GM18502 (cell line): ENCODE measurements around the gene GPI.

Experiments
- ATAC-seq: cut with Tn5 transposase; IDR thresholded peaks from one replicate; pipeline ENCODE4 v1.9.1; 2021; ENCODE audit warnings: mild to moderate bottlenecking; ENCODE audit not compliant: unreplicated experiment, poor library complexity

GPI gene

DNA sequence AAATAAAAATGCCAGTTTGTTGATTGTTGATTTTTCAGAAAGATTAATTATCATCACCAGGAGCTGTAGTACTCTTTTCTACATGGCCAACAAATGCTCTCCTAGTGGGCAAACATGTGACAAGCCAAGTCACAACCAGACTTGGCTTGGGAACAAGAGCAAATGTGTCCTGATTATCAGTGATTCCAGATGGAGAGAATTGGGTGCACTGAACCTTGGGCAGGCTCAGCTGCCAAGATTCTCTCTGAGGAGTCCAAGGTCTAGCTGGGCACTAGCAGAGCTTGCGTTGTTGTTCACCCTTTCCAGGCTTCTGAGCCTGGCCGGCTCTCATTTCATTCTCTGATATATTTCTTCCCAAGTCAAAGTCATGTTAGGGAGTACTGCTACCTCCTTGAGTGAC lies 27.3 kb upstream of the GPI start:
- no peak for ATAC-seq

DNA sequence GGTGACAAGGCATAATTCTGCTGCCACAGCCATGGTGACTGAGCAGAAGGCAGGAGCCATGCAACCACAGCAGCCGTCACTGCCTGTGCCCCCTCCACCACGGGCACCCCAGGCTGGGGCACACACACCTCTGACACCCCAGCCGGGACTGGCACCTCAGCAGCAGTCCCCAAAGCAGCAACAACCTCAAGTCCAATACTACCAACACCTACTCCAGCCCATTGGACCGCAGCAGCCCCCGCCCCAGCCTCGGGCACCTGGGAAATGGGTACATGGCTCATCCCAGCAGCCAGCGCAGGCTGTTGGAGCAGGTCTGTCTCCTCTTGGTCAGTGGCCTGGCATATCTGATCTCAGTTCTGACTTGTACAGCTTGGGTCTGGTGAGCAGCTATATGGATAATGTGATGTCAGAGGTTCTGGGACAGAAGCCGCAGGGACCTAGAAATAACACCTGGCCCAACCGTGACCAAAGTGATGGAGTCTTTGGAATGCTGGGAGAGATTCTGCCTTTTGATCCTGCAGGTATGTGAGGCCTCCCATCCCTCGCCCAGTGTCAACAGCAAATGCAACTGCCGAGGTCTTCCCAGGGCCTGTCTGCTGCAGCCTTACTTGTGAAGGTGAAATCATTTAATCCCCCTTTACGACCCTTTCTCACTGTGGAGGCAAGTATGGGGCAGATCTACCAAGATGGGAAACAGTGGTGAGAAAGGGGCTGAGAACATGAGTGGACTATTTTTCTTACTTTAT lies 22.9 kb upstream of the GPI start:
- ATAC-seq = no peak

DNA sequence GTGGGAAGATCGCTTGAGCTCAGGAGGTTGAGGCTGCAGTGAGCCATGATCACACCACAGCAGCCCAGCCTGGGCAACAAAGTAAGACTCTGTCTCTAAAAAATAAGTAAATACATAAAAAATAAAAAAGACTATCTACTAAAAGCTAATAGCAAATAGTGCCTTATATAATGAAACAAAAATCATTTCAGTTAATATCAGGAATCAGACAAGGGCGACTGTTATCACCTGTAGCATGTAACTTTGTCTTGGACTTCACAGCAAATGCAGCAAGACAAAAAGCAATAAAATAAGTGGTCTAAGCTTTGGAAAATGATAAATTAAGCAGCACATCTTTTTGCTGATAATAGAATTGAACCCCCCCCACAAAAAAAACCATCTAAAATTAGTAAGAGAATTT lies 21.2 kb upstream of the GPI start:
- ATAC-seq = no peak

DNA sequence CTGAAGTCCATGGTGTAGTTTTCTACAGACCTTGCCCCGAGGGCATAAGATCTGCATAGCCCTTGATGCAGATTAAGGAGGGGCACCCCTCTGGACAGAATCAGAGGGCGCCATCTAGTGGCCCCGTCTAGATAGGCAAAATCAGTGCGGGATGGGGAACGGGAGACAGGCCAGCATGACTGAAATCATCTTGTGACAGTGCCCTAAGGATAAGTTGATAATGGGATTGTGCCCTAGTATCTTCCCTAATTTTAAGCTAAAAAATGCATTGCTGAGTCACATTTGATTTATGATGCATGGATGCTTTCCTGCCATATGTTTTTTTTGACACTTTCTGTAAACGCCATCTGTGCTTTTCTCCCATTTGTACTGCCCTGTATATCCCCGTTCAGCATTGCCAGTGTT lies 19.0 kb upstream of the GPI start:
- no peak for ATAC-seq

DNA sequence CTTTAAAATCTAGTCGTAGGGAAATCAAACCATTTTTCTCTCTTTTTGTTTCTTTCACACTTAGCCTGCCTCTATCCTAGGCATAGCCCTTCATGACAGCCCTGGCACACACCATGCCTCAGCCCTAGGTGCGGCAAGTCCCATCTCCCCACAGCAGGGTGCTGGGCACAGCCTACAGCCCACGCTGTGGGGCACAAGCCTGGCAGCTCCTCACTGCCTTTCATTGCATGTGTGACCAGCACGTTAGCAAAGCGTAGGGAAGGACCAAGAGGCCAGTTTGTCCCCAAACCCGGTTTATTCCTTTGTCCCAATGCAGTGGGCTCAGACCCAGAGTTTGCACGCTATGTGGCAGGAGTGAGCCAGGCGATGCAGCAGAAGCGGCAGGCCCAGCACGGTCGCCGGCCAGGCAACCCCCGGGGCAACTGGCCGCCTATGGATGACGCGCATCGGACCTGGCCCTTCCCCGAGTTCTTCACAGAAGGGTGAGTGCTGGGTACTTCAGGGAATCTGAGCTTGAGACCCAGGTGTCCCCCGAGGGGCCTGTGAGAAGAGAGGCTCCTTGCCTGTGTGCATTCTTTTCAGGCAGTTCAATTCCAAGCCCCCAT lies 17.3 kb upstream of the GPI start:
- ATAC-seq = no peak

DNA sequence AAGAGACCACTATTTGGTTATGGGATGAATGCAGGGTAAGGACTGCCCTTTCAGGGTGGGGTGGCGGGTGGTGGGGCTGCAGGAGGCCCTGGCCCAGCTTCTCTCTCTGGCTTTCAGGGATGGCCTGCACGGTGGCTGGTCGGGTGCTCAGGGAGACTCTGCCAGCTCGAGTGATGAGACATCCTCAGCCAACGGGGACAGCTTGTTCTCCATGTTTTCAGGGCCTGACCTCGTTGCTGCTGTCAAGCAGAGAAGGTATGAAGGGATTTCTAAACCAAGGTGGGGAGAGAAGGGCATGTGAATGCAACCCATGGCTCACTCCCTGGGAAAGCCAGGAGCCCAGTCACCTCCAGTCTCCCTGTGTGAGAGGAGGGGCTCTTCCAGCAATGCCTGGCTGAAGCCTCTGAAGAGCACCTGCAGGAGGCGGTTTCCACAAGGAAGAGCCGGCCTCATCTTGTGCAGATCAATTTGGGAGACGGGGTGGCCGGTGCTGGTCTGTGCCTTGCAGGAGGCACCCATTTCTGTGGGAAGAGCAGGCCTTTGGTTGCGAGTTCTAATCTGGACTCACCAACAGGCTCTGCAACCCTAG lies 16.0 kb upstream of the GPI start:
- ATAC-seq = no peak

DNA sequence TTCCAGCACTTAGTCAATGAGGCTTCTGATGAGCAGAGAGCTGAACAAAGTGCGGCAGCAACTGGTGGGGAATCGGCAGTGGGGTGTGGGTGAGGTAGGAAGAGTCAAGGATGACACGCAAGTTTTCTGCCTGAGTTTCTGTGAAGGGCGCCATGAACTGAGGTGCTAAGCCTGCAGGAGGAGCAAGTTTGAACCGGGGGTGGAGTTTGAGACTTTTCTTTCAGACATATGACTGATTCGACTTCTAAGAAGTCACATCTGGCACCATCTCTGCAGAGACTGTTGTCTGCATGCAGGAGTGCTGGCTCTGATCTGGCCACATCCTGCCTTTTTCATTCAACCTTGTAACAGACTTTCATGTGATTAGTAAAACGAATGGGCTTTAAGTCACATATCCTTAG lies 14.8 kb upstream of the GPI start:
- ATAC-seq = no peak

DNA sequence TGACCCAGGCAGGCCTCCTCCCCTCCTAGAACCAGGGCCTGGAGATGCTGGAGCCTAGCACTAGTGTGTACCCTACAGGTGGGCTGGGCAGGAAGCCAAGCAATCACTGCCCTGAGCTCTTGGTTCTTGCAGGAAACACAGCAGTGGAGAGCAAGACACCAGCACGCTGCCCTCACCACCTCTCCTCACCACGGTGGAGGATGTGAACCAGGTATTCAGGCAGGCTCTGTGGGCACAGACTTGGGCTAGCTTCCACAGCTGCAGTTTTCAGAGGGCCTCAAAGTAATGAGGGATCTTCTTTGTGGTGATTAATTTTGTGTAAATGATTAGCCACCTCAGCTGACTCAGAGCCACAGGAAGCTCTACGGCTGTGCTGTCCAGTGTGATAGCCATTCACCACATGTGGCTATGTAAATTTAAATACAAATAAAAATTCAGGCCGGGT lies 13.6 kb upstream of the GPI start:
- no peak for ATAC-seq

DNA sequence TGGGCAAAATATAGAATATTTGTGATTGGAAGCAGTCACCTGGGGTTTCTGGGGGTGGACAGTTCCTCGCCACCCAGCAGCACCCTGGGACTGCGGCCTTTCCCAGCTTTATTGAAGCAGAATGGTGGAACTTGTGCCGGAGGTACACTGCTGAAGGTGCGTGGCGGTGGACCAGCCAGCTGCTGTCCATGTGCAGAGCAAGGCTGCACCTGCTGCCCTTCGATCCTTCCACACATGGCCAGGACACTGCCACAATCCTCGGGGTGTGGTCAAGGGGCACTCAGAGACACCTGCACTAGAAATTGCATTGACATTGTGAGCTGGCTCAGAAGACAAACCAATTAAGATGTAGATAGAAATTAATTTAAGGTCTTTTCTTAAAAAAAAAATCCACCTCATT lies 11.4 kb upstream of the GPI start:
- no peak for ATAC-seq

DNA sequence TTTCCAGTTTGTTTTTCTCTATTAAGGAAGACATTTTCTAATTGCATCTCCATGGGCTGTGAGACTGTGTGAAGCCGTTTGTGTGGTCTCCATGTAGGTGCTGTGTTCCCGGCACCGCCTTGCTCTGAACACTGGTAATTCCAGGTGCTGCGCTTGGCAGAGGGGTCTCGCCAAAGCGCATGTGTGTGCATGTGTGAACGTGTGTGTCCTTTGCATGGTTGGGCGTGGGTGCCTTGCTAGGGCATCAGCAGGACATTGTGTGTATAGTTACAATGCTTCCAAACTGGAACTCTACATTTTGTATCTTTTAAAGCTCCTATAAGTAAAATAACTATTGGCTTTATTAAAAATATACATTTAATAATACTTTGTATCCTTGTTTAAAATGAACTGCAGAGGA lies 9.8 kb upstream of the GPI start:
- ATAC-seq = no peak

DNA sequence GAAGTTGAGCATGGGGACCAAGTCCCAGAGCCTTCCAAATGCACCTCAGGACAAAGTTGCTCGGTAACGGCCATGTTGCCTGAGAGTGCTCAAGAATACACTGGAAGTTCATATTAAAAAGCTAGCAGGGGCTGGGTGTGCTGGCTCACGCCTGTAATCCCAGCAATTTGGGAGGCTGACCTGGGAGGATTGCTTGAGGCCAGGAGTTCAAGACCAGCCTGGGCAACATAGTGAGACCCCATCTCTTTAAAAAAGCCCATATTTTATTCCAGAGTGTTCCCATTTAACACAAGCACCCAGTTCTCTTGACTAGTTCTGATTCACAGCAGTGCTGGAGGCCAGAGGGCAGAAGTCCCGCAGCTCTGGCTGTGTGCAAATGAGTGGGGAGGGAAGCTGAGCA lies 8.1 kb upstream of the GPI start:
- no peak for ATAC-seq

DNA sequence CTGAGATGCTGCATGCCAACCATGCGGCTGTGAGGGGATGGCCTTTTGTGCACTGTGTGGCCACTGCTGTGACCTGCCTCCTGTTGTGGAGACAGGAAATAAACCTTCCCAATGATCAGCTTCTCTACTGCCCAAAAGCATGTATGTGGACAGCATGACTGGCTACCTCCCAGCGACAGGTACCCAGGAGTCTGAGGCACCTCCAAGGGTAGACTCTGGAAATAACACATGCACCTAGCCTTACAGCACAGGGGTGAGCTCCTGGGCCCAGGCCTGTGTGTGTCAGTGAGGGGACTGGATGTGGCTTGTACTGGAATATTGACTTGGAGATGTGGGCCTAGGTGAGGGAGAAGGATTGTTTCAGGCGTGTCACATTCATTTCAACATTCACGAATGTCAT lies 7.6 kb upstream of the GPI start:
- ATAC-seq = no peak

DNA sequence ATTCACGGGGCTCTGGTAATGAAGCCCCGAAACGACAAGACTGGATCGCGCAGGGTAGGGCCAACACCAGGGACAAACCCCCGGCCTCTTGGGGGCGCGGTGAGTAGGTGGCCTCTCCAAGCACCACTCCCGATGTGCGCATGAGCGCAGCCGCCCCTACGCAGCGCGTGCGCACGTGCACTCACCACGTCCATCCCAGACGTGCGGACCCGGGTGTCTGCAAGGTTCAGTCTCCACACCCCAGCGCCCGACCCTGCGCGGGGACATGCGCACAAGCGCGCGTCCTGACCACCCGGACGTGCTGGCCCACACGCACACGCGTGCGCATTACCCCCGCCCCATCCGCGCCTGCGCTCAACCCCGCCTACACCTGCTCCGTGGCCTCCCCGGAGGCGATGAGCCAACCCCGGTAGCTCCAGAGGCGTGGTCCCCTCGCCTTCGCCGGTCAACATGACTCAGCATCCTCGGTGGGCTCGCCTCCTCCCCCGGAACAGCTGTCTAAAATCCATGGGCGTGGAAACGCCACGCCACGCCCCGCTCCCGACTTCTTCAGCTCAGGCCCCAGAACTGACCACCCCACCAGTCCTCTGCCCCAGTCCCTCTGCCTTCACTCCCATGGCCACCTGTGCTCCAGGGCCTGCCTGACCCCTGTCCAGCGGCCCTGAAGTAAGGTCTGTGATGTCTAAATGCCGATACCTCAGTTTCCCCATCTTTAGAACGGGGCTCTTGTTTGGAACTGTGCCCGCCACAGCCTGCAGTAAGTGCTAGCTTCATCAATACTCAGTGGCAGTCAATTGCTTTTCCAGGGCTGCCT lies 5.6 kb upstream of the GPI start:
- peak; percentile 92 for ATAC-seq

DNA sequence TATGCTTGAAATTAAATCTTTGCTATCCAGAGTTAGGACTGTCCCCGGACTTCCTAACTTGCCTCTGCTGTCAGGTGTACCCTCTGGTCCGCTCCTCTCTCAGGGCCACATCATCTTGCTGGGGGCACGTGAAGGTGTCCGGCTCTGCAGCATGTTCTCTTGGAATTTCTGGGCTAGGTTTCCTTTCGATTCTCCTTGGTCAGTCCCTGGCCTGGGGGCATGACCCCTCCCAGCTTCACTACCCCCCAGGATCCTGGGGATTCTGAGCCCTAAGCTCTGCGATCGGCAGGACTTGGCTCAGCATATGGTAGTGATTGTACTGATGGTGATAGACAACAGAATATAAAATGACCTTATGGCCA lies 5.1 kb upstream of the GPI start:
- ATAC-seq = no peak

DNA sequence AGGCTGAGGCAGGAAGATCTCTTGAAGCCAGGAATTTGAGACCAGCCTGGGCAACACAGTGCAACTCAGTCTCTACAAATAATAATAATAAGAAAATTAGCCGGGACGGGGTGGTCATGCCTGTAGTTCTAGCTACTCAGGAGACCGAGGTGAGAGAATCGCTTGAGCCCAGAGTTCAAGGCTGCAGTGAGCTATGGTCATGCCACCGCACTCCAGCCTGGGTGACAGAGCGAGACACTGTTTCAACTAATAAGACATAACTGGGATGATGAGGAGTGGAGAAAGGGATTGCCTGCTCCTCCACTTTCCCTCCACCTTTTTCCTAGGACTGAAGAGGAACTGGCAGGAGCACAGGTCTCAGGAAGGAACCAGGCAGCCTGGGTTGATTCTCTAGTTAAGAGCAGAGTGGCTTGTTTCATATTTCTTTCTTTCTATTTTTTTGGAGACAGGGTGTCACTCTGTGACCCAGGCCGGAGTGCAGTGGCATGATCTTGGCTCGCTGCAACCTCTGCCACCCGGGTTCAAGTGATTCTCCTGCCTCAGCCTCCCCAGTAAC lies 4.6 kb upstream of the GPI start:
- no peak for ATAC-seq

DNA sequence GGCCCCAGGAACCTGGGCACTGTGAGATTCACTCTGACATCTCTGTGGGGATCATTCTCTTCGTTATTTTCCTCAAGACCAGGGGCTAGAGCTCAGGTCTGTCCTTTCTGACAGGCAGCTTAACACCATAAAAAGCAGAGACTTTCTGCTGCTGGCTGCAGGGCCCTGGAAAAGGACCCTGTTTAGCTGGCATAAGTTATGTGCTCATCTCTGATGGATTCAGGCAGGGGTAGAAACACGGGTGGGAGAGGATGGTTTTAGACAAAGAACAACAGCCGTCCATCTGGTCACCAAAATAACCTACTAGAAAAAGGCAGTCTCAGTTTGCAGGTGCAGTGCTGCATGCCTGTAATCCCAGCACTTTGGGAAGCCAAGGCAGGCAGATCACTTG lies 2.3 kb upstream of the GPI start:
- ATAC-seq = no peak

DNA sequence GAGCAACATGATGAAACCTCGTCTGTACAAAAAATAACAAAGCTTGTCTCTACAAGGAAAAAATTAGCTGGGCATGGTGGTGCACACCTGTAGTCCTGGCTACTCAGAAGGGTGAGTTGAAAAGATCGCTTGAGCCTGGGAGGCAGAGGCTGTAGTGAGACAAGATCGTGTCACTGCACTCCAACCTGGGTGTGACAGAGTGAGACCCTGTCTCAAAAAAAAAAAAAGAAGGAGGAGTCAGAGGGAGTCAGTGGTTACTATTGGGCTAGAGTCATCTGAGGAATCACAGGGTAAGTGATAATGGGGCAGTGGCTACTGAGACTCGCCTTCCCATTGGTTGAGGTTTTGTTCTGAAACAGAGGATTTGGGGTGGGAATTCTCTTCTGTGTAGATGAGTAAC lies 1.9 kb upstream of the GPI start:
- no peak for ATAC-seq

DNA sequence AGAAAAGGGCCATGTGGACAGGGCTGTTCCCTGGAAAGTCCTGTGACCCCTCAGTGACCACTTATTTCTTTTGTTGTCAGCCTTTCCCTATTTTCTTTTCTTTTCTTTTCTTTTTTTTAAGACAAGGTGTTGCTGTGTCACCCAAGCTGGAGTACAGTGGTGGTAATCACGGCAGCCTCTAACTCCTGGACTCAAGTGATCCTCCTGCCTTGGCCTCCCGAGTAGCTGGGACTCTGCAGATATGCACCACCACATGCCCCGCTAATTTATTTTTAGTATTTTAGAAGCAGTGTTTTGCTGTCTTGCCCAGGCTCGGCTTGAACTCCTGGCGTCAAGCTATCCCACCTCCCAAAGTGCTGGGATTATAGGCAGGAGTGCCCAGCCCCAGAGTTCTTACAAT lies 1.1 kb upstream of the GPI start:
- no peak for ATAC-seq

DNA sequence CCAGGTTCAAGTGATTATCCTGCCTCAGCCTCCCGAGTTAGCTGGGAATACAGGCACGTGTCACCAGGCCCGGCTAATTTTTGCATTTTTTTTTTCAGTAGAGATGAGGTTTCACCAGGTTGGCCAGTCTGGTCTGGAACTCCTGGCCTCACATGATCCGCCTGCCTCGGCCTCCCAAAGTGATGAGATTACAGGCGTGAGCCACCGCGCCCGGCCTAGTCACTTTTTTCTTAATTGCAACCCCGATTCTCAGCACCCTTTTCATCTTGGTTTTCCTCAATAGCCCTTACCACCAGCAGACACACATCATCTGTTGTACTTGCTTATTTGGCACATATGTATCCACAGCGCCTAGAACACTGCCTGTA lies 550 bp upstream of the GPI start:
- no peak for ATAC-seq

DNA sequence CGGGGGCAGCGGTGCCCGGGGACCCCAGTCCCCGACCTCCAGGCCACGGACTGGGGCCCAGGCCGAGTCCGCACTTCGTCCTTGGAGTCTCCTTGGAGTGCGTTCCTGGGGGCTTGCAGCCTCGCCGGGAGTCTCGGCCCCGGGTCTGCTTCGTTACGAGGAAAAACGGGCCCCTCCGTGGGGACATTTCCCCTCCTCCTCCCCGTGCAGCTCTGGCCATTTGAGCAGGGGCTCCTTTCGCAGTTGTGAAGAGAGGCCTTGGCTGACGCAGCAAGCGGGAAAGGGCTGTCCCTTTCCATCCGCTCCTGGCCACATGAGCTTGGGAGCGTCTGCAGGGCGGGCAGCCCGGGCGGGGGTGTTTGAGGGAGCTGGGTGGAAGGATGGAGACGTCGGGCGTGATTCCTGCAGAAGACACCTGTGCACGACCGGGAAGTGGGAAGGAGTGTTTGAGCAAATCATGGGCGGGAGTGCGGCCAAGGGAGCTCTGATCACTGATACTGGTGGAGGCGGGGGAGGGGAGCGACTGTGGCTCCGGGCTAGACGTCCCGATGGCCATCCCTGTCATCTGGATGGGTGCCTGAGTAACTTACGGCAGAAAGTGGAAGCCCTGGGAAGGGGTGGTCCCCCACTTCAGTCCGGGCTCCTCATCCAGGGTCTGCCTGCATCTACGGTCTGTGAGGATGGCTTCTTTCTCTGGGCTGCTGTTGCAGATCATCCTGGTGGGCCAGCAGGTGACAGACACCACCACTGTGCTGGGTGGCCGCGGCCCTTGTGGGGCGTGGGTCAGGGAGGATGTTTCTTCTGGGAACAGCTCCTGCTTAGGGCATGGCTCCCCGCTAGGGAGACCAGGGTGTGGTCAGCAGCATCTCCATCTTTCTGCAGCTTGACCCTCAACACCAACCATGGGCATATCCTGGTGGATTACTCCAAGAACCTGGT lies 736 bp downstream of the GPI start:
- peak; percentile 21 for ATAC-seq
